NCI-H2029 treated with DMSO at 0.1 percent for 48 hours (cell line): ENCODE results near the gene C20orf204.

ENCODE experiments used
- DNase-seq: peaks from one replicate; lab custom pipeline; 2025; lab: John Stamatoyannopoulos, UW

Gene C20orf204

GRCh38 chr20:64027981-64028685, 7.8 kb upstream of the C20orf204 start:
- DNase-seq, result no peak

- no peak for DNase-seq
Measured at GRCh38 chr20:64029293-64030117, 6.5 kb upstream of the C20orf204 start.

- no peak for DNase-seq
Measured at GRCh38 chr20:64030371-64031134, 5.4 kb upstream of the C20orf204 start.

GRCh38 chr20:64031822-64032314, 4.1 kb upstream of the C20orf204 start:
- DNase-seq, result no peak

- no peak for DNase-seq
Measured at GRCh38 chr20:64032706-64033624, 3.0 kb upstream of the C20orf204 start.

GRCh38 chr20:64033981-64034493, 1.9 kb upstream of the C20orf204 start:
- DNase-seq, result no peak

- DNase-seq, result no peak
Measured at GRCh38 chr20:64035066-64035932, 683 bp upstream of the C20orf204 start.

GRCh38 chr20:64036346-64037198, 590 bp downstream of the C20orf204 start:
- no peak for DNase-seq

GRCh38 chr20:64037199-64037497, 1.2 kb downstream of the C20orf204 start:
- DNase-seq, result no peak

GRCh38 chr20:64037498-64038213, 1.7 kb downstream of the C20orf204 start:
- DNase-seq, result no peak

- no peak for DNase-seq
Measured at GRCh38 chr20:64038224-64038564, 2.2 kb downstream of the C20orf204 start.

- DNase-seq, result peak; percentile 5
Measured at GRCh38 chr20:64038565-64039292, 2.7 kb downstream of the C20orf204 start.

GRCh38 chr20:64039293-64040160, 3.5 kb downstream of the C20orf204 start:
- no peak for DNase-seq

- no peak for DNase-seq
Measured at GRCh38 chr20:64040231-64041039, 4.5 kb downstream of the C20orf204 start.

GRCh38 chr20:64041040-64041780, 5.2 kb downstream of the C20orf204 start:
- no peak for DNase-seq

- DNase-seq, result no peak
Measured at GRCh38 chr20:64041781-64042053, 5.7 kb downstream of the C20orf204 start.
